A673 (cell line): ENCODE results near the gene UVRAG.

Source experiments
- EZH2 ChIP-seq: fragments of 200-600 bp; sonication (generic); IDR thresholded peaks from 2 replicates; pipeline ENCODE4 v1.6.1; 2017; ENCODE audit warnings: borderline replicate concordance, low read depth, mild to moderate bottlenecking, mixed read lengths, antibody characterized with exemption, low read length; ENCODE audit not compliant: poor library complexity, severe bottlenecking
- TF ChIP-seq, protein P1 (sequence below): fragments of 300-800, 200-600 bp; sonication (generic); conservative IDR thresholded peaks from 2 replicates; pipeline ENCODE4 v1.5.1; 2017; ENCODE audit warnings: low read depth, mild to moderate bottlenecking, antibody characterized with exemption, low read length, moderate library complexity, mixed read lengths

DNA sequence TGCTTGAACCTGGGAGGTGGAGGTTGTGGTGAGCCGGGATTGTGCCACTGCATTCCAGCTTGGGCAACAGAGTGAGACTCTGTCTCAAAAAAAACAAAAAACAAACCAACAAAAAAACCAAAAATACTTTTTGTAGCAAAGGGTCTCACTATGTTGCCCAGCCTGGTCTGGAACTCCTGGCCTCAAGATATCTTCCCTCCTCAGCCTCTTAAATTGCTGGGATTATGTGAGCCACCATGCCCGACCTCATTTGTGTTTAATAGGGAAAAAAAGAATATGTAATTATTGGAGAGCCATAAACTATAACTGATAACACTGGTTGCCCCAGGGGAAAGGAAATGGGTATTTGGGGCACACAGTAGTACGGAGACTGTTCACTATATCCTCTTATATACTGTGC is 19.7 kb downstream of the UVRAG start:
- TF ChIP-seq, protein P1, sequence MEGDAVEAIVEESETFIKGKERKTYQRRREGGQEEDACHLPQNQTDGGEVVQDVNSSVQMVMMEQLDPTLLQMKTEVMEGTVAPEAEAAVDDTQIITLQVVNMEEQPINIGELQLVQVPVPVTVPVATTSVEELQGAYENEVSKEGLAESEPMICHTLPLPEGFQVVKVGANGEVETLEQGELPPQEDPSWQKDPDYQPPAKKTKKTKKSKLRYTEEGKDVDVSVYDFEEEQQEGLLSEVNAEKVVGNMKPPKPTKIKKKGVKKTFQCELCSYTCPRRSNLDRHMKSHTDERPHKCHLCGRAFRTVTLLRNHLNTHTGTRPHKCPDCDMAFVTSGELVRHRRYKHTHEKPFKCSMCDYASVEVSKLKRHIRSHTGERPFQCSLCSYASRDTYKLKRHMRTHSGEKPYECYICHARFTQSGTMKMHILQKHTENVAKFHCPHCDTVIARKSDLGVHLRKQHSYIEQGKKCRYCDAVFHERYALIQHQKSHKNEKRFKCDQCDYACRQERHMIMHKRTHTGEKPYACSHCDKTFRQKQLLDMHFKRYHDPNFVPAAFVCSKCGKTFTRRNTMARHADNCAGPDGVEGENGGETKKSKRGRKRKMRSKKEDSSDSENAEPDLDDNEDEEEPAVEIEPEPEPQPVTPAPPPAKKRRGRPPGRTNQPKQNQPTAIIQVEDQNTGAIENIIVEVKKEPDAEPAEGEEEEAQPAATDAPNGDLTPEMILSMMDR: no peak
- no peak for TF ChIP-seq EZH2
